ENCODE results near the gene COMMD9.

- no peak for TF ChIP-seq CTCF (IDR thresholded peaks at IDR 0.05)
- TF ChIP-seq TAF1 (IDR thresholded peaks at IDR 0.05; ENCODE audit: borderline replicate concordance, low read depth, low read length) = no peak
- TF ChIP-seq TCF12 (IDR thresholded peaks at IDR 0.05) = no peak
- no peak for TF ChIP-seq EZH2phosphoT487 (IDR thresholded peaks at IDR 0.05; ENCODE audit: borderline replicate concordance, low read depth)
- TF ChIP-seq FOXM1 (IDR thresholded peaks at IDR 0.05; ENCODE audit: low read depth) = no peak
- no peak for TF ChIP-seq EP300 (IDR thresholded peaks at IDR 0.05; ENCODE audit: borderline replicate concordance in 1 of 2, low read depth in 1 of 2, low read length in 1 of 2)
- no peak for TF ChIP-seq NRF1 (IDR thresholded peaks at IDR 0.05; ENCODE audit: low read depth, low read length)
- no peak for TF ChIP-seq POLR2AphosphoS5 (IDR thresholded peaks at IDR 0.05; ENCODE audit: low read depth, low read length)
- no peak for TF ChIP-seq CHD2 (IDR thresholded peaks at IDR 0.05; ENCODE audit: low read length, partially characterized antibody)
- no peak for TF ChIP-seq ZBTB33 (IDR thresholded peaks at IDR 0.05; ENCODE audit: borderline replicate concordance, low read depth)
- no peak for TF ChIP-seq MAX (IDR thresholded peaks at IDR 0.05; ENCODE audit: low read depth)
Measured at GRCh38 chr11:36261094-36261493, 28.1 kb downstream of the COMMD9 start.
